ENCODE results near the gene NEURL1. TPM values are rescaled to one million over a fixed set of nuclear protein-coding genes. Genes with fewer than 3 reads are reported as not detected.
A peak's percentile ranks its signal among the peaks of the same experiment; 100 is the strongest.
"Not testable (repeated sequence)": the region's sequence is repeated elsewhere in the genome, so short reads cannot be mapped to it uniquely, and the experiment has no call there.

Gene NEURL1
- total RNA-seq, 4 donors from 2014 or later: 40.4 to 51.8 (median 45.8) TPM

- TF ChIP-seq POLR2A (IDR thresholded peaks at IDR 0.05): no peak
- TF ChIP-seq, protein P1, sequence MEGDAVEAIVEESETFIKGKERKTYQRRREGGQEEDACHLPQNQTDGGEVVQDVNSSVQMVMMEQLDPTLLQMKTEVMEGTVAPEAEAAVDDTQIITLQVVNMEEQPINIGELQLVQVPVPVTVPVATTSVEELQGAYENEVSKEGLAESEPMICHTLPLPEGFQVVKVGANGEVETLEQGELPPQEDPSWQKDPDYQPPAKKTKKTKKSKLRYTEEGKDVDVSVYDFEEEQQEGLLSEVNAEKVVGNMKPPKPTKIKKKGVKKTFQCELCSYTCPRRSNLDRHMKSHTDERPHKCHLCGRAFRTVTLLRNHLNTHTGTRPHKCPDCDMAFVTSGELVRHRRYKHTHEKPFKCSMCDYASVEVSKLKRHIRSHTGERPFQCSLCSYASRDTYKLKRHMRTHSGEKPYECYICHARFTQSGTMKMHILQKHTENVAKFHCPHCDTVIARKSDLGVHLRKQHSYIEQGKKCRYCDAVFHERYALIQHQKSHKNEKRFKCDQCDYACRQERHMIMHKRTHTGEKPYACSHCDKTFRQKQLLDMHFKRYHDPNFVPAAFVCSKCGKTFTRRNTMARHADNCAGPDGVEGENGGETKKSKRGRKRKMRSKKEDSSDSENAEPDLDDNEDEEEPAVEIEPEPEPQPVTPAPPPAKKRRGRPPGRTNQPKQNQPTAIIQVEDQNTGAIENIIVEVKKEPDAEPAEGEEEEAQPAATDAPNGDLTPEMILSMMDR (IDR thresholded peaks at IDR 0.05): no peak
- H3K27me3 ChIP-seq: no peaks in the 10 kb centered on the region
- no peaks in the 10 kb centered on the region for H3K36me3 ChIP-seq
- DNase-seq: no peak
- H3K9me3 ChIP-seq: no peaks in the 10 kb centered on the region
- H3K4me1 ChIP-seq: no peaks in the 10 kb centered on the region
- no peak within 1 kb of the TSS for H3K27ac ChIP-seq
- no peak within 1 kb of the TSS for H3K4me3 ChIP-seq
These were observed 14.4 kb upstream of the NEURL1 start, which contains the start of gene CALHM3 for GRCh38 chr10:103479135-103479534. TSS of gene CALHM3 (minus strand) at chr10:103479240. CDS start at chr10:103479032, 208 bp downstream.

DNA sequence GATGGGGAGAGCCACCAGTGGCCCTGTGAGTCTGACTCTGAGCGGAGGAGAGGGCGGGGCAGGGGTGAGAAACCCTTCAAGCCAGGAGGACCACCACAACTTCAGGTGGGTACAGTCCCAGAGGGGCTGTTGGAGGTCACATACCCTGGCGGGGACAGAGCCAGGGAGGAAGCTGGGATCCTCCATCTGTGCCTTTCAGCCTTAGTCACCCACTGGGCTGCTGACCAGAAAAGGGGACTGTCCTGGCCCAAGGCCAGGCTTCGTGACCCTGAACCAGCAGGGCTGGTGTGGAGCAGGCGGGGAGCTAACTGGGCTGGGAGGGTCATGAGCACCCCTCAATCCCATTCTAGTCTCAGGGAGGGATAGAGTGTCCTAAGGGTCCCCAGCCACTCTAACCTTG is 13.0 kb upstream of the NEURL1 start:
- no peak for DNase-seq
- H3K4me1 ChIP-seq: no peaks in the 10 kb centered on the region
- no peak for TF ChIP-seq POLR2A (IDR thresholded peaks at IDR 0.05)
- TF ChIP-seq, protein P1 (IDR thresholded peaks at IDR 0.05): no peak
- no peak overlapping the region for H3K4me3 ChIP-seq
- H3K27ac ChIP-seq: no peak overlapping the region
- no peaks in the 10 kb centered on the region for H3K9me3 ChIP-seq
- H3K27me3 ChIP-seq: no peaks in the 10 kb centered on the region
- H3K36me3 ChIP-seq: no peaks in the 10 kb centered on the region

DNA sequence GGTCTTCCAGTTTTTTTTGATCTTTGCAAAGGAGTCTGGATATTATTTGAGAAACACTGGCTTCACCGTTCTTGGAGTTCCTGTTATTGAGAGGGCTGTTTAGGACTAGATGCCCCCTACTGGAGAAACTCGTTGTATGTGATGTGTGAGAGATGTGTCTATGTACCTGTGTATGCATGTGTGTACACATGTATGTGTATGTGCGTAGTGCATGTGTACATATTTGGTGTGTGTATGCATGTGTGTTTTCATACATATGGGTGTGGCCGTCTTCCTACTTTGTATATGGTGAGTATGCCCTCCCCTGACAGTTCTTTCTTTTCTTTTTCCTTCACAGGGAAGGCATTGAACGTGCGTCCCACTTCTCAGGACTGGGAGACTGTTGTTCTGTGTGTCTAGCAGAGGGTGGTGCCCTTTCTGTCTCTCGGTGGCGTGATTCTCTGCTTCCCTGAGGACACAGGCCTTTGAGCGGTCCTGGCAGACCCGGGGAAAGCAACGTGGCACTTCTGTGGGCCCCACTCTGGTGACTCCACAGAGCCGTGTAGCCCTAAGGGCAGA is 11.5 kb upstream of the NEURL1 start:
- Histone ChIP-seq H3K27ac (no peak overlapping the region), H3K27me3 (no peaks in the 10 kb centered on the region), H3K4me1 (no peaks in the 10 kb centered on the region), H3K4me3 (no peak overlapping the region), H3K9me3 (no peaks in the 10 kb centered on the region), H3K36me3 (no peaks in the 10 kb centered on the region)
- DNase-seq: peak in 1 of 3 donors; percentile 38
- no peak for TF ChIP-seq POLR2A (IDR thresholded peaks at IDR 0.05)
- TF ChIP-seq, protein P1 (IDR thresholded peaks at IDR 0.05): peak; percentile 50 to 81 (median 65)

DNA sequence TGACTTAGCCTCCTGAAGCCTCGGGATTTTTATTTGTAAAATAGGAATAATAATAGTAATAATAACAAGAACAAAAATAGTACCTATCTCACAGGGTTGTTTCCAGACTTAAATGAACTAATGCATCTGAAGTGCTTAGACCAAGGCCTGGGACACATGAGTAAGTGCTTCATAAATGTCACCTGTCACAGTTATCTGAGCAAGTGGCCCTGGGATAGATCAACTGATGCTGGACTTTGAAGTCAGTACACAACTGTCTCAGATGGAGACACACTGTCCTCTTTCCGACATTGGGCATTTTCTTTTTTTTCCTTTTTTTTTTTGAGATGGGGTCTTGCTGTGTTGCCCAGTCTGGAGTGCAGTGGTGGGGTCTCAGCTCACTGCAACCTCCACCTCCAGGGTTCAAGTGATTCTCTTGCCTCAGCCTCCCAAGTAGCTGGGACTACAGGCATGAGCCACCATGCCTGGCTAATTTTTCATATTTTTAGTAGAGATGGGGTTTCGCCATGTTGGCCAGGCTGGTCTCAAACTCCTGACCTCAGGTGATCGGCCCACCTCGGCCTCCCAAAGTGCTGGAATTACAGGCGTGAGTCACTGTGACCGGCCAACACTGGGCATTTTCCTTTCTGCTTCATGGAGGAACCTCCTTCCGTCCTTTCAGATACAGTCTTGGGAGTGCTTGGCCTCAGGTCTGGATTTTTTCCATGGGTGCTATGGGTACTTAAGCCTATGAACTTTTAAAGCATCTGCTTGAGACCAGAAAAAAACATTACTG is 6.7 kb upstream of the NEURL1 start:
- H3K36me3 ChIP-seq, H3K4me3 ChIP-seq, DNase-seq, H3K9me3 ChIP-seq, H3K27ac ChIP-seq, H3K27me3 ChIP-seq, H3K4me1 ChIP-seq: not testable (repeated sequence)

DNA sequence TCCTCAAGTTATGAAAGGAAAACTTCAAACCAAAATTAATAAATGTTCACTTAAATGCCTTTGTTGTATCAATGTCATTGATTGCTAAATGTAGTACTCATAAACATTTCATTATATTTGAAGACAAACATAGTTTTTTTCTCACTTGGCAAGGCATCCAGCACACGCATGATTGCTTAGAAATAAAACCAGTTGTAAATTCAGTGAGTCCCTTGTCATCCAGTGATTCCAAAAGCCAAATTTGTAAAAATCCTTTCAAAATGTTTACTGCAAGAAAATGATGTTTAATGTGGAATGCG is 6.1 kb upstream of the NEURL1 start:
- Histone ChIP-seq H3K9me3 (no peaks in the 10 kb centered on the region), H3K36me3 (no peaks in the 10 kb centered on the region), H3K27ac (no peak overlapping the region), H3K4me3 (no peak overlapping the region), H3K27me3 (no peaks in the 10 kb centered on the region), H3K4me1 (no peaks in the 10 kb centered on the region)
- DNase-seq: no peak
- TF ChIP-seq, protein P1 (IDR thresholded peaks at IDR 0.05): no peak
- TF ChIP-seq POLR2A (IDR thresholded peaks at IDR 0.05): no peak

DNA sequence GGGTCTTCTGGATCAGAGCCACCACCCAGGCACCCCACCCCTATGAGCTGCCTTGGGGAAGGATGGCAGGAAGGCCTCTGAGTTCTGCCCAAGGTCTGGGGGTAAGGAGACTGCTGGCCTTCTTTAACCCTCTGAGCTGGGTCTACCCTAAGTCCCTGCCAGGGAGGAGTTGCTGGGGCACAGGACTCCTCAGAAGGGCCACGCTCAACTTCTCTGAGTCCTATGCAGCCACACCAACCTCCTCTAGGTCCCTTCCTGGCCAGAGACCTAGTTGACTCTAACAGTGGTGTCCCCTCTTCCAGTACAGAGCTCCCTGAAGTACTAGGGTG is 2.6 kb upstream of the NEURL1 start:
- Histone ChIP-seq H3K27ac (no peak overlapping the region), H3K4me3 (no peak overlapping the region), H3K27me3 (peaks cover 0 to 17% of the 10 kb centered on the region in 2 donors), H3K4me1 (peaks cover 0 to 10% (median 4%) of the 10 kb centered on the region in 4 donors), H3K36me3 (no peaks in the 10 kb centered on the region), H3K9me3 (no peaks in the 10 kb centered on the region)
- DNase-seq: no peak
- no peak for TF ChIP-seq POLR2A (IDR thresholded peaks at IDR 0.05)
- TF ChIP-seq, protein P1 (IDR thresholded peaks at IDR 0.05): no peak

Measured in Peyer's patch (tissue), 4 donors.